Coronary artery (tissue), 2 donors: ENCODE measurements around the gene GPC6.

Source experiments
- DNase-seq: peaks from one replicate; pipeline ENCODE4 v3.0.0-alpha.2; 2017; ENCODE audit warnings: low spot score
- H3K27ac ChIP-seq, 2 donors: fragments of 200-600 bp; sonication (generic); one replicate each; pipeline ENCODE4 v1.5.1; 2016 to 2019
- H3K4me3 ChIP-seq: fragments of 200-600 bp; sonication (generic); 2 replicates; pipeline ENCODE4 v1.5.1; 2016; ENCODE audit warnings: mild to moderate bottlenecking, moderate library complexity
- CTCF ChIP-seq: fragments of 200-600 bp; sonication (generic); IDR thresholded peaks from one replicate; pipeline ENCODE4 v1.5.1; 2019; ENCODE audit warnings: antibody characterized with exemption

The GPC6 gene

GRCh38 chr13:94324767-94325540 is 1098.3 kb downstream of the GPC6 start:
- TF ChIP-seq CTCF: no peak
- DNase-seq: no peak
- H3K4me3 ChIP-seq: no peak overlapping the region
- H3K27ac ChIP-seq: no peak overlapping the region

DNA sequence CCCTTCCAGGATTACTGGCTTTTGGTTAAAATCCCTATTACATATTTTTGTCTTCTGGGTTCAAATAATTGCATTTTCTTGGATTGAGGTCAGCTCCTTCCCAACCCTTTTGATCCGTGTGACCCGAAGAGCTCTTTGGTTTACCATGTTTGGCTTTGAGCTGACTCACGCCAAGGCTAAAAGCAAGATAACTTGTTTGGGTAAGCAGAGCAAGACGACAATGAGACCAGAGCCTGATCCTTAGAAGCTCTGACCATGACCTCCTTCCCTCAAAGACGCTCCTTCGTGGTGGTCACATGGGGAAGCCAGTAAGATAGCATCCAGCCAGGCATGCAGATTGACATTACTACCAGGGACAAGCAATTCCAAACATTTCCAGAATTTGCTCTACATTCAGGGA is 1099.0 kb downstream of the GPC6 start:
- Histone ChIP-seq H3K4me3 (no peak overlapping the region), H3K27ac (no peak overlapping the region)
- no peak for TF ChIP-seq CTCF
- DNase-seq: no peak

- no peak for DNase-seq
- Histone ChIP-seq H3K27ac (peak overlapping the region in 1 of 2 donors; percentile 20), H3K4me3 (no peak overlapping the region)
- no peak for TF ChIP-seq CTCF
Observed at GRCh38 chr13:94327318-94327717, 1100.7 kb downstream of the GPC6 start.

GRCh38 chr13:94328381-94329041 is 1101.9 kb downstream of the GPC6 start:
- Histone ChIP-seq H3K4me3 (no peak overlapping the region), H3K27ac (peak overlapping the region in 1 of 2 donors; percentile 65)
- TF ChIP-seq CTCF: no peak
- DNase-seq: no peak

DNA sequence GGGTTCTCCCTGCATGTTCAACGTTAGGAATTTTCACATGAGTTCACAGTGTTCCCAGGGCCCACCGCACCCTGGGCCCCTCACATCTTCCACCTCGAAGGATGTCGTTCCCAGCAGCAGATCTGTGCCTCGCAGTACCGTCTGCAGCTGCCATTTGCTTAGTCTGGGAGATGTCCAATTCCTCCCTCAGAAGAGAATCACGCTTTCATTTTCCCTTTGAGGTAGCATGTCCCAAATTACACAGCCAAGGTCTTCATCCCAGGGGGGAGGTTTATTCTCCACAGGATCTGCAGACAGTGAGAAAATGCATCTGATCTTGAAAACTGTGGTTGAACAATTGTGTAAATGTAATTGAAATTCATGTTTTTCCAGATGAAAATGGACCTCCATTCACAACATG is 1102.7 kb downstream of the GPC6 start:
- no peak for TF ChIP-seq CTCF
- DNase-seq: no peak
- peak overlapping the region; percentile 49 for H3K4me3 ChIP-seq
- H3K27ac ChIP-seq: peak overlapping the region; percentile 10 to 65

DNA sequence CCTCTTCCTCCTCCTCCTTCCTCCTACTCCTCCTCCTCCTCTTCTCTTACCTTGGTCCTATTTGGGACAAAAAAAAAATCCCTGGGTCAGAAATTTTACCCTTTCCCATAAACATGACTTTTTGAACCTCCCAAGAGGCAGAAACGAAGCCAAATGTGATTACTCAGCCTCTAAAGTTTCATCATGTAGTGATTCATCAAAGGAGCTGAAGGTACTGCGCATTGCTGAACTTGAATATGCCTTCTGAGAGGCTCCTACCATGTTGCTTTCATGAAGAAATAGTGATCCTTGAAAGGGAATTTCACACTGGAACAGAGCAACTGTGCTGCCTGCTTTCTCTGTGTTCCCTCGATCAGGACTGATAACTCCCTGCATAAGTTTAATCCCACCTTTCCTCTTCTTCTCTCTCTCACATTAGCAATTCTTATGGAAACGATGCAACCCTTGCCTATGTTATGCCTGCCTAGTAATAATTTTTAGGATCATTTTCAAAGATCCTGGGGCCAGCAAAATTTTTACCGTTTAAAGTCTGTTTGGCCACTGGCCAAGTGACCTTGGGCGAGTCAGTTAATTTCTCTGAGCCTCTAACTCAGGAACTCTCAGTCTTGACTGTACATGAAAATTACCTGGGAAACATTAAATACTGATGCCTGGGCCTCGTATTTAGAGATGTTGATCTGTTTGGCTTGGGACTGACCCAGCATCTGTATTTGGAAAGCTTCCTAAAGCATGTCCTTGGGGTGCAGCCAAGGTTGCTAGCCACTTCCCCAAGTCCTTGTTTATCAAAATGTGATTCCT is 1103.3 kb downstream of the GPC6 start:
- peak overlapping the region; percentile 22 to 65 for H3K27ac ChIP-seq
- no peak for DNase-seq
- H3K4me3 ChIP-seq: peak overlapping the region; percentile 49
- no peak for TF ChIP-seq CTCF
